PC-3 (cell line): ENCODE measurements around the gene COA5.

ENCODE experiments used
- EZH2 ChIP-seq: fragments of 300-600 bp; sonication (generic); IDR thresholded peaks from one replicate; pipeline ENCODE4 v1.6.1; 2017; ENCODE audit warnings: antibody characterized with exemption, mild to moderate bottlenecking, low read length; ENCODE audit not compliant: unreplicated experiment
- EZH2phosphoT487 ChIP-seq: fragments of 300-600 bp; sonication (generic); IDR thresholded peaks from 2 replicates; pipeline ENCODE4 v1.6.1; 2018; ENCODE audit warnings: mild to moderate bottlenecking, antibody characterized with exemption, low read length, borderline replicate concordance
- TF ChIP-seq, protein P1 (sequence below): fragments of 300-600 bp; sonication (generic); conservative IDR thresholded peaks from 2 replicates; pipeline ENCODE4 v1.5.1; 2017; ENCODE audit warnings: antibody characterized with exemption, low read depth, mild to moderate bottlenecking, low read length

DNA sequence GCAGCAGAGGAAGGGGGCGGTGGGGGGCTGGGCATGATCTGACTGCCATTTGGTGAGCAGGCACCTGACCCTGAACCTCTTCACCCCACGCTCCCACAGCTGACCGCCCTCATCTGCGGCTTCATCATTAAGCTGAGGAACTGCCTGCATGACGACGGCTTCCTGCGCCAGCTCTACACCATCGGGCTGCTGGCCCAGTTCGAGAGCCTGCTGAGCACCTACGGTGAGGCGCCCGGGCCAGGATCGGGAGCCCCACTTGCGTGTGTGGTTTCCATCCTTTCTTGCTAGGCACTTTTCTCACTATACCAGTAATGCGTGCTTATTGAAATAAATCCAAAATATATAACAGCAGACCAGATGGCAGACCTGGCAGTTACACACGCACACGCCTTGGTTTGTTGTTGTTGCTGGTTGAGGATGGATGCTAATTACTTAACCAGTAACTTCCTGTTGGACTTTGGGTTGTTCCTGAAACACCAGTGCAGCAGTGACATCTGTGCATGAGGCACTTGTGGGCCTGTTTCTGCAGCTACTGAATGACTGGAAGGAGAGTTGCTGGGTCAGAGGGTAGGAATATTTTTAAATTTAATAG lies 43.7 kb downstream of the COA5 start:
- TF ChIP-seq, protein P1, sequence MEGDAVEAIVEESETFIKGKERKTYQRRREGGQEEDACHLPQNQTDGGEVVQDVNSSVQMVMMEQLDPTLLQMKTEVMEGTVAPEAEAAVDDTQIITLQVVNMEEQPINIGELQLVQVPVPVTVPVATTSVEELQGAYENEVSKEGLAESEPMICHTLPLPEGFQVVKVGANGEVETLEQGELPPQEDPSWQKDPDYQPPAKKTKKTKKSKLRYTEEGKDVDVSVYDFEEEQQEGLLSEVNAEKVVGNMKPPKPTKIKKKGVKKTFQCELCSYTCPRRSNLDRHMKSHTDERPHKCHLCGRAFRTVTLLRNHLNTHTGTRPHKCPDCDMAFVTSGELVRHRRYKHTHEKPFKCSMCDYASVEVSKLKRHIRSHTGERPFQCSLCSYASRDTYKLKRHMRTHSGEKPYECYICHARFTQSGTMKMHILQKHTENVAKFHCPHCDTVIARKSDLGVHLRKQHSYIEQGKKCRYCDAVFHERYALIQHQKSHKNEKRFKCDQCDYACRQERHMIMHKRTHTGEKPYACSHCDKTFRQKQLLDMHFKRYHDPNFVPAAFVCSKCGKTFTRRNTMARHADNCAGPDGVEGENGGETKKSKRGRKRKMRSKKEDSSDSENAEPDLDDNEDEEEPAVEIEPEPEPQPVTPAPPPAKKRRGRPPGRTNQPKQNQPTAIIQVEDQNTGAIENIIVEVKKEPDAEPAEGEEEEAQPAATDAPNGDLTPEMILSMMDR: no peak
- TF ChIP-seq EZH2 (no peak), EZH2phosphoT487 (no peak)
